ENCODE data around the gene PISD.

DNA sequence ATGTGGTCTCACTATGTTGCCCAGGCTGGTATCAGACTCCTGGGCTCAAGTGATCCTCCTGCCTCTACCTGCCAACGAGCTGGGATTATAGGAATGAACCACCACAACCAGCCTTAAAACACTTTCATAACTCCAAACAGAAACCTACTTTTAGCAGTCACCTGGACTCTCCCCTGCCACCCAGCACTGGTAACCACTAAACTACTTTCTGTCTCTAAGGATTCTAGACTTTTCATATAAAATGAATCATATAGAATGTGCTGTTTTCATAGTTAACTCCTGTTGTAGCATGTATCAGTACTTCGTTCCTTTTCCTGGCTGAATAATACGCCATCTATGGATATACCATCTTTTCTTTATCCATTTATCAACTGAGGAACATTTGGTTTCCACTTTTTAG lies 29.4 kb upstream of the PISD start:
- TF ChIP-seq ISL1 (CRISPR knock-in tag; IDR thresholded peaks at IDR 0.05) (no peak), RARB (CRISPR knock-in tag; IDR thresholded peaks at IDR 0.05) (no peak), ZFP3 (CRISPR knock-in tag; IDR thresholded peaks at IDR 0.05) (no peak), ZNF565 (CRISPR knock-in tag; conservative IDR thresholded peaks at IDR 0.05; ENCODE audit: low read depth) (no peak), CSDC2 (CRISPR knock-in tag; IDR thresholded peaks at IDR 0.05) (no peak), ESRRG (CRISPR knock-in tag; IDR thresholded peaks at IDR 0.05) (no peak), SNAI2 (CRISPR knock-in tag; IDR thresholded peaks at IDR 0.05) (no peak), ZFP30 (CRISPR knock-in tag; IDR thresholded peaks at IDR 0.05) (no peak), GLIS3 (CRISPR knock-in tag; IDR thresholded peaks at IDR 0.05) (no peak), BACH2 (CRISPR knock-in tag; IDR thresholded peaks at IDR 0.05; ENCODE audit: borderline replicate concordance) (no peak), ARNTL (CRISPR knock-in tag; IDR thresholded peaks at IDR 0.05; ENCODE audit: borderline replicate concordance, low read depth) (no peak), PPARA (CRISPR knock-in tag; IDR thresholded peaks at IDR 0.05; ENCODE audit: borderline replicate concordance) (no peak)
- TF ChIP-seq, protein P1, sequence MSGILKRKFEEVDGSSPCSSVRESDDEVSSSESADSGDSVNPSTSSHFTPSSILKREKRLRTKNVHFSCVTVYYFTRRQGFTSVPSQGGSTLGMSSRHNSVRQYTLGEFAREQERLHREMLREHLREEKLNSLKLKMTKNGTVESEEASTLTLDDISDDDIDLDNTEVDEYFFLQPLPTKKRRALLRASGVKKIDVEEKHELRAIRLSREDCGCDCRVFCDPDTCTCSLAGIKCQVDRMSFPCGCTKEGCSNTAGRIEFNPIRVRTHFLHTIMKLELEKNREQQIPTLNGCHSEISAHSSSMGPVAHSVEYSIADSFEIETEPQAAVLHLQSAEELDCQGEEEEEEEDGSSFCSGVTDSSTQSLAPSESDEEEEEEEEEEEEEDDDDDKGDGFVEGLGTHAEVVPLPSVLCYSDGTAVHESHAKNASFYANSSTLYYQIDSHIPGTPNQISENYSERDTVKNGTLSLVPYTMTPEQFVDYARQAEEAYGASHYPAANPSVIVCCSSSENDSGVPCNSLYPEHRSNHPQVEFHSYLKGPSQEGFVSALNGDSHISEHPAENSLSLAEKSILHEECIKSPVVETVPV (CRISPR knock-in tag; IDR thresholded peaks at IDR 0.05), result no peak
- TF ChIP-seq, protein P2, sequence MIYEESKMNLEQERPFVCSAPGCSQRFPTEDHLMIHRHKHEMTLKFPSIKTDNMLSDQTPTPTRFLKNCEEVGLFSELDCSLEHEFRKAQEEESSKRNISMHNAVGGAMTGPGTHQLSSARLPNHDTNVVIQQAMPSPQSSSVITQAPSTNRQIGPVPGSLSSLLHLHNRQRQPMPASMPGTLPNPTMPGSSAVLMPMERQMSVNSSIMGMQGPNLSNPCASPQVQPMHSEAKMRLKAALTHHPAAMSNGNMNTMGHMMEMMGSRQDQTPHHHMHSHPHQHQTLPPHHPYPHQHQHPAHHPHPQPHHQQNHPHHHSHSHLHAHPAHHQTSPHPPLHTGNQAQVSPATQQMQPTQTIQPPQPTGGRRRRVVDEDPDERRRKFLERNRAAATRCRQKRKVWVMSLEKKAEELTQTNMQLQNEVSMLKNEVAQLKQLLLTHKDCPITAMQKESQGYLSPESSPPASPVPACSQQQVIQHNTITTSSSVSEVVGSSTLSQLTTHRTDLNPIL (CRISPR knock-in tag; IDR thresholded peaks at IDR 0.05; ENCODE audit: low read depth), result no peak

Data from SK-N-SH treated with all-trans-retinoic acid at 6 μM for 48 hours (cell line).